Measurements from ENCODE around the gene GHSR.

Gene GHSR, protein sequence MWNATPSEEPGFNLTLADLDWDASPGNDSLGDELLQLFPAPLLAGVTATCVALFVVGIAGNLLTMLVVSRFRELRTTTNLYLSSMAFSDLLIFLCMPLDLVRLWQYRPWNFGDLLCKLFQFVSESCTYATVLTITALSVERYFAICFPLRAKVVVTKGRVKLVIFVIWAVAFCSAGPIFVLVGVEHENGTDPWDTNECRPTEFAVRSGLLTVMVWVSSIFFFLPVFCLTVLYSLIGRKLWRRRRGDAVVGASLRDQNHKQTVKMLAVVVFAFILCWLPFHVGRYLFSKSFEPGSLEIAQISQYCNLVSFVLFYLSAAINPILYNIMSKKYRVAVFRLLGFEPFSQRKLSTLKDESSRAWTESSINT

DNA sequence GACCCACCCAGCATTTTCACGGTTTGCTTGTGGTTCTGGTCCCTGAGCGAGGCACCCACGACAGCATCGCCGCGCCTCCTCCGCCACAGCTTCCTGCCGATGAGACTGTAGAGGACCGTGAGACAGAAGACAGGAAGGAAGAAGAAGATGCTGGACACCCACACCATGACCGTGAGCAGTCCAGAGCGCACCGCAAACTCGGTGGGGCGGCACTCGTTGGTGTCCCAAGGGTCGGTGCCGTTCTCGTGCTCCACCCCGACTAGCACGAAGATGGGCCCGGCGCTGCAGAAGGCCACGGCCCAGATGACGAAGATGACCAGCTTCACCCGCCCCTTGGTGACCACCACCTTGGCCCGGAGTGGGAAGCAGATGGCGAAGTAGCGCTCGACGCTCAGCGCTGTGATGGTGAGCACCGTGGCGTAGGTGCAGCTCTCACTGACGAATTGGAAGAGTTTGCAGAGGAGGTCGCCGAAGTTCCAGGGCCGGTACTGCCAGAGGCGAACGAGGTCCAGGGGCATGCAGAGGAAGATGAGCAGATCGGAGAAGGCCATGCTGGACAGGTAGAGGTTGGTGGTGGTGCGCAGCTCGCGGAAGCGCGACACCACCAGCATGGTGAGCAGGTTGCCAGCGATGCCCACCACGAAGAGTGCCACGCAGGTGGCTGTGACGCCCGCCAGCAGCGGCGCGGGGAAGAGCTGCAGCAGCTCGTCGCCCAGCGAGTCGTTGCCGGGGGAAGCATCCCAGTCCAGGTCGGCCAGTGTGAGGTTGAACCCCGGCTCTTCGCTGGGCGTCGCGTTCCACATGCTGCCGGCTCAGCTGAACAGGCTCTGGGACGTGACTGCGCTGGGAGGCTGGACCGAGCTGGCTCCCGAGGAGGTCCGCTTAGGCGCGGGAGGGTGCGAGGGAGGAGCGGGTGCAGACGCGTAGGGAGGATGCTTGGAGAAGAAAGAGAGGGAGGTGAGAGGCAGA lies at the start of gene GHSR:
TSS of gene GHSR (minus strand) at position 846 of the 969 bp plus-strand sequence. CDS start at position 803, 43 bp downstream.
- no peak for DNase-seq

DNA sequence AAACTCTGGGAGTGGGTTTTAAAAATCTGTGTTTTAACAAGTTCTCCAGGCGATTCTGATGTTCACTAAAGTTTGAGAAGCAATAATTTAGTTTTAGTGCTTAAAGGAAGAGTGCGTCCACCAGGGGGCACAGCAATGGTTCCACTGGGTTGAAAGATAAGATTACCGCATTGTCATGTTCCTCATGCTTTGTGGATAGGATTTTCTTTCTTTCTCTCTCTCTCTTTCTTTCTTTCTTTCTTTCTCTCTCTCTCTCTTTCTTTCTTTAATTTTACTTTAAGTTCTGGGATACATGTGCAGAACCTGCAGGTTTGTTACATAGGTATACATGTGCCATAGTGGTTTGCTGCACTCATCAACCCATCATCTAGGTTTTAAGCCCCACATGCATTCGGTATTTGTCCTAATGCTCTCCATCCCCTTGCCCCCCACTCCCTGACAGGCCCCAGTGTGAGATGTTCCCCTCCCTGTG lies 42.0 kb upstream of the GHSR start:
- peak; percentile 13 for DNase-seq

DNA sequence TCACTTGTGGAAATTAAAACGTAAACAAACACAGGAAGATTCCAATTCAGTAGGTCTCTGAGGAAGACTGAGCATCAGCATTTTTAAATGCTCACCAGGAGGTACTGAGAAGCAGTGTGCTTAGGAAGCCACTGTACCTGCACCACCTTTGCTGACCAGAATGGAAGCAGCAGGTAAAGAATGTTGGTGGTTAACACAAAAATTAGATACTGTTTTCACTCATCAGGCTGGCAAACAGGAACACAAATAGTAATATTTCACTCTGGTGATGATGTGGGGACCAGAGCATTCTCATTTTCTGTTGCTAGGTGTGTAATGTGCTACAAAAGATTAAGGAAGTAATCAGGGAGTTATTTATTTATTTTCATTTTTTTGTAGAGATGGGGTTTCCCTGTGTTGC lies 29.9 kb upstream of the GHSR start:
- DNase-seq: no peak

DNA sequence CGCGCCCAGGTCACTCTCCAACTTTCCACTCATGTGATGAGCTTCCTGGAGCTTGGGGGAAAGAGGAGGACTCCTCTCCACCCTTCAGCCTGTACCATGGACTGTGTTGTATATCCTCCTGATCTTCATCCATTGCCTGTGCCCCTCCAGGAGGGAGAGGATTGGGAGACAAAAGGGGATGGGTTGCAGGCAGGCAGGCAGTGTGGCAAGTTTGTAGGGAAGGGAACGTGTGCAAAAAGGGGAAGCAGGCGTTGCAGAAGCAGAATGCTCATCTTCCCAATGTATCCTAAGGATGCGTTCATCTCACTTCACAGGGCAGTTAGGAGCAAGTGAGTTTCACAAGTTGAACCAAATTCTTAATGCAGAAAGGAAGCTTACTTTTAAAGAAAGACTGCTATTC lies 28.1 kb upstream of the GHSR start:
- no peak for DNase-seq

DNA sequence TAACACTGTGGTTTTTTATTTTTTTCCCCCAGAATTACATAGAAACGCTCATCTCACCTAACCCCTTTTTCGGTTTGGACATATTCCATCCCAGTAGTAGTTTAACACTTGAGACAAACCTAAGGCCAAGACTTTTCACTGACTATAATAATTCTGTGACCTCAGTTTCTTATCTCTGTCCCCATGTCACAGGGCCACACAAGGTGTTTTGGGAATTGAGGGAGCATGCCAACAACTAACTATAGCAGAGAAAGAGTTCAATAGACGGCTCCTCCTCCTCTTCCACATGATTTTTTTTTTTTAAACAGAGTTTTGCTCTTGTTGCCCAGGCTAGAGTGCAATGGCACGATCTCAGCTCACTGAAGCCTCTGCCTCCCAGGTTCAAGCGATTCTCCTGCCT lies 27.4 kb upstream of the GHSR start:
- DNase-seq: no peak

DNA sequence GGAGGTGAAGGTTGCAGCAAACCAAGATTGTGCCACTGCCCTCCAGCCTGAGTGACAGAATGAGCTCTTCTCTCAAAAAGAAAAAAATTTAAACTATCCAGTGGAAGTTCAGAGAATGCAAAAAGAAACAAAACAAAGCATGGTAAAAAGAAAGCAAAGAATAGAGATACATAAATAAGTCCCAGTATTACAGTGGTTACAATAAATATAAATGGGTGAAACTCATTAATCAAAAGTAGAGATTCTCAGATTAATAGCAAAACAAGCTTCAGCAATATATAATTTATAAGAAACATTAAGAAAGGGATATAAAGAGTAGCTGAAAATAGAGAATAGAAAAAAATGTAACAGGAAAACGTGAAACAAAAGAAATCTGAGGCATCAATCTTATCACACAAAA lies 23.6 kb upstream of the GHSR start:
- DNase-seq: no peak

DNA sequence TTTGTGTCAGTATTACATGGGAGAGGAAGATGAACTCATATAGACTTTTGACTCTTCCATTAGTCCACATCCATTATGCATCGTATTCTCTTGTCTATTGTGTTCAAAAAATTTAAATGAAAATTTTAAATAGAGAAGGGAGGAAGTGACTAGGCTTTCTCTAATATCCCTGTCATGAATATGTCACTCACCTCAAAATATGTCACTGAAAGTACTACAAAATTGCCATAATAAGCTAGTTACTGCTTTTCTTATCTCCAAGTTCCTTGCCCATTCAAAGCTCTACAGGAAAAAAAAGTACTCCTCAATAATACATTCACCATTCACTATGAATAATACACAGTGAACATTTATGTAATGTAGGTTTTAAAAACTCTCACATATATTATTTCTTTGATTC lies 22.3 kb upstream of the GHSR start:
- DNase-seq: no peak

DNA sequence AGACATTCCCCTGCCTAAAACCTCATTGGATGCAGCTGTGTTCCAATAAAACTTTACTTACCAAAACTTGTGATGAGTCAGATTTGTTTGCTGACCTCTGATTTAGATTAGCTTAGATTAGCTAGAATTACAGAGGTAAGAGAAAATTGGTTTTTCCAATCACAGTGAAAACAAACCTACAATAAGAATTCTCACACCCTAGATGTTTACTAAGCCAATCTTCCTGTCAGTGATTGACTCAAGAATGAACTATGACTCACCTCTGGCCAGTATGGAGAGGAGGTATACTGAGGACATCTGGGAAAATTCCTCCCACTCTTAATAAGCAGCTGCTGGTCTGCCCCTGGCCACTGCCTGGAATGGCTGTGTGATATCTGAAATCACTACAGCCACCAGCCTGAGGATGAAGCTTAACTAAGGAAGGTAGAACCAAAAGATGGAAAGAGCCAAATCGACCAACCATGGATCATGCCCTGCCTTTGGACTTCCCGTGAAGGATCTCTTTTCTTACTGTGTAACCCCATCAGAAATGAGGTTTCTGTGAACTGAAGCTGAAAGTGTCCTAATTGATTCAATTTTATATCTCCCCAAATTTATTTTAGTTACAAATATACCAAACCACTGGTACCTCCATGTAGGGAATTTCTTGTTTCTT lies 19.0 kb upstream of the GHSR start:
- no peak for DNase-seq

DNA sequence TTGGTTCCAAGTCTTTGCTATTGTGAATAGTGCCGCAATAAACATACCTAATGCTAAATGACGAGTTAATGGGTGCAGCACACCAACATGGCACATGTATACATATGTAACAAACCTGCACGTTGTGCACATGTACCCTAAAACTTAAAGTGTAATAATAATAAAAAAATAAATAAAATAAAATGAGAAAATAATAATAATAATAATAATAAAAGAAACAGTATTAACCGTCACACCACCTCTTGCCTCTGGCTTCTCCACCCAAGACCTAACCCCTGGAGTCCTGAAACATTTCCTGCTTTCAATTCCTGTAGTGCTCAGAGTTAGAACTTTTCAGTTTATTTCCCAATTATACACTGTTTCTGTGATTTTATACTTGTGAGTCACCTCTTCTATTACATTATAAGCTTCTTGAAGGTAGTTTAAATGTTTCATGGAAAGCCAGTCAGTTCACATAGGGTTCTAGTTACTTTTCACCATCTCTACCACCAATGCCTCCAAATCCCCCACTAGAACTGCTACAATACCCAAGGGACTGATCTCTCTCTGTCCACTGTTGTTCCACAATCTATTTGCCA lies 18.4 kb upstream of the GHSR start:
- DNase-seq: no peak

DNA sequence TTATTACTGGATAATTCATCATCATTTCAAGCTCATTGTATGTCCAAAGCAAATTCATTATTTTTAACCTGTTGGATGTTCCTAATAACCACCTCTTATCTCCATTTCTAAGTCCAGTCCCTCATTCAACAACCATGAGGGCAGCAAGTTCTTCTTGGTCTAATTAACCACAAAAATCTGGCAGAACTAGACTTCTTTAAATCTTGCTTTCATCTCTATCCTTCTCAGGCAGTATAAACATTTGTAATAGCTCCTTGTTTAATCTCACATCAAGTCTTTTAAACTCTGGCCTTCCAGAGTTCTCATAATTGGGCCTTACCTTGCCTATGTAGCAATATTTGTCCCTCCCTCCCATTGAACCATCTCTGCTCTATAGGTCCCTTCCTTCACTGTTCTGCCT lies 17.0 kb upstream of the GHSR start:
- no peak for DNase-seq

DNA sequence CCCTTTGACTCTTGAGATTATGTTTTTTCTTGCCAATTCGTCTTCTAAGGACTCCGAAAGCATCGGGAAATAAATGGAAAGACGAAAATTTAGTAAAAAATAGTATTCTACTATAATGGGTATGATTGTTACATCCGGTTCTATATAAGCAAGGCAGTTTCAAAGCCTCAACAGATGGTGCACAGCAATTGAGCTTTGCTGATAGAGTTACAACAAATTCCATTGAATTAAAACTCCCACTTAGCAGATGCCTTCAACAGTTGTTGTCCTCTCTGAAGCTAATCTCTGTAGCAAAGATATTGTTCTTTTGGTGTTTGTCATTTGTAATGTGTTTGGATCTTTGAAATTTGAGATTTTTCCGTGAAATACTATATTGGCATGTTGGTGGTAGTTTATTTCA lies 16.1 kb upstream of the GHSR start:
- DNase-seq: no peak

DNA sequence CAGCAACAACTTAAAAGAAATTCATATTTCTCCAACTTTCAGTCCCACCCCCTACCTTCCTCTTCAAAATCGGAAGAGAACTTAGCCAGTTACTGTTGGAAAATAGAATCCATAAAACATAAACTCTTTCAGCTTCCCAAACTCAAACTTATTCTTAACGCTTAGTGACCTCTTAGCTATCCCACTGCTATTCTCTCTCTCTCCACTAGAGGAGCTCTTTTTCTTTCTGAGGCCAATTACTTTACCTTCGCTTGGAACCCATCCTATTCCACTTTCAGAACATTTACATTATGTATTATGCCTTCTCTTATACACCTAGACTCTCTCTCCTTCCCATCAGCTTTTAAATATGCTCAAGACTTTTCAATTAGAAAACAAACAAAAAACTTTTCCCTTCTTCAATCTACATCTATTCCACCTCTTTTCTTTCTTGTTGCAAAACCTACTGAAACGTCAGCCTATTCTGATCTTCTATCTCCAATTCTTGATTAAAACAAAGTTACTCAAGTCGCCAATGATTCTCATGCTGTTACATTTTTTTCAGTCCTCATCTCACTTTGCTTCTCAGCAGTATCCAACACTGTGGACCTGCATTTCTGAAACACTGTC lies 13.4 kb upstream of the GHSR start:
- DNase-seq: no peak

DNA sequence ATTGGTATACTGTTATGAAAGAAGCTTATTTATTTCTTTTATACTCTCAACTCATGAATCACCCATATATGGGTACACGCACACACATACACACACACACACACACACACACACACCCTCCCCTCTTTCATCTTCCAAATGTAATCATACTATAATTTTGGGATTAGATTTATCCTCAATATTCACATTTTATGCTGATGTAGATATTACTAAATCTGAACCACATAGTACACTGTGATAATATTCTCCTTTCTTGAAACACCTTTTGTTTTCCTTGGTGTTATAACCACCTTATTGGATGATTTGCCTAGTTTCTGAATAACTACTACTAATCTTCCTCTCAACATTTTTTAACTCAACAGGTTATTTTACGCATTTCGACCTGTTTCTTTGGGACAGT lies 8.1 kb upstream of the GHSR start:
- no peak for DNase-seq

DNA sequence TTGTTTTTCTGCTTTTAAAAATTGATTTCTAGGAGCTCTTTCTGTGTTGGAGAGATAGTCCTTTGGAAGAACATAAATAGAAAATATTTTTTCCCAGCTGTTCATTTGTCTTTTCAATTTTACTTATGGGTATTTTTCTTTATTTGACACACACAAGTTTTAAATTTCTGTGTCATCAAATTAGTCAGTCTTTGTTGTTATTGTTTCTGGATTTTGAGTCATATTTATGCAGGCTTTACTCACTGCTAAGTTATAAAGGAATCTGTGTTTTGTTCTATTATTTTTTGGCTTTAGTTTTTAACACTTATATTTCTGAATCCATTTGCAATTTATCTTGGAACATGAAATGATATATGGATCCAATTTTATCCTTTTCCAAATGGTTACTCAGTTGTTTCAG lies 5.9 kb upstream of the GHSR start:
- no peak for DNase-seq

DNA sequence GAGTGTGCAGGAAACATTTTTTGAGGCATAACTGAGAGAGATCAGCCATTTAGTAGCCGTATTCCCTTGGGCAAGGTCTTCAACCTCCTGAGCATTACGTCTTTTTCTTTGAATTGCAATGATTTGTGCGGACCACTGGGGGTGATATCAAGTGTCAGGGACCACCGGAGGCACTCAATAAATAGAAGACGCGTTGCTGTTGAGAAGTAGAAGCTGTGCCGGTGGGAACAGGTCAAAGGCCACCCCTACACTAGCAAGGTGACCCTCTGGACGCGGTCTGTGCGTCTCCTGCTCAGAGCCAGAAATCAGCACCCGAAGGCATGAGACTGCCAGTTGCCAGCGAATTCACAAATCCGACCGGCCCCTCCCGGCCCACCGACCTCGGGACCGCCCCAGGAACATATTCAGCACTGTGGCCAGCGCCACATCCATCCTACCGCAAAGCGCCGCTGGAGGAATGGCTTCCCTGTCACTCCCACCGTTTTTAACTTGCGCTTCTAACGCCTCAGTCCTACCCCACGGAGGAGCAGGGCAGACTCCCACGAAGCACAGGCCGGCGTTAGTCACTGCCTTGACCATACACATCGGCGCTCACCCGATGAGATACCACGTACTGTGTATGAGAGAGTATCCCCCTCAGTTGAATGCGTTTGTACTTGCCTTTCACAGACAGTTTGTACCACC lies 1.4 kb upstream of the GHSR start:
- DNase-seq: no peak

DNA sequence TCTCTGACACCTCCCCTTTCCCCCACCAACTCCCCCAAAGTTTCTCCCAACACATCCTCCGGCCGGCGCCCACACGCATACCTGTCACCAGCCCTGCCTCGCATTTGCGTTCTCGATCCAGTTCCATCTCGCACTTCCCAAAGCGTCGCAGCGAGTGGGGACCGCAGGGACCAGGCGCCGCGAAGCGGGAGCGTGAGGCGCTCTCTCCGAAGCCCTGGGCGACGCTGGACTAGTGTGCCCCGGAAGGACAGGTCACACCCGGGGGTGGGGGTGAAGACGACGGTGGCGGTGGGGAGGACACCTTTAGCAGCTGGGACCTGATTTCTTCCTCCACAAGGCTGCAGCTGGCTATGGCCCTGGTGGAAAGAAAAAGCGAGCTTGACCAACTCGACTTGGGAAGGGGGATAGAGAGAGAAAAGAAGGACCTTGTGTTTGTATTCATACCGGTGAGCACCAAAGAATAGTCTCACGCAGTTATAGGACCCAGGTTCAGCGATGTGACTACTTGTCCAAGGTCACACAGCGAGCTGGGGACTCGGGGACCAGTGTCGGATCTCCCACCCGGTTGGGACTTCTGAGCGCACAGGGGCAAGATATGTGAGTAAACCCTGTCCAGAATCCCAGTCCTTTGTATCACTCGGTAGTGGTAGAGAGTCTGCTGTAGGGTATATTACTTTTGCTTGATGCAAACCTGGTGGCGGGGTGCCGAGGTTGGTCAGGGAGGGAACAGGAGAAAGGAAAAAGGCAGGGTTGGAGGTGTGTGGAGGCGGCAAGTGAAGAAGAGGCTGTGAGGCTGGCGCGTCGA lies 607 bp upstream of the GHSR start:
- DNase-seq: no peak

DNA sequence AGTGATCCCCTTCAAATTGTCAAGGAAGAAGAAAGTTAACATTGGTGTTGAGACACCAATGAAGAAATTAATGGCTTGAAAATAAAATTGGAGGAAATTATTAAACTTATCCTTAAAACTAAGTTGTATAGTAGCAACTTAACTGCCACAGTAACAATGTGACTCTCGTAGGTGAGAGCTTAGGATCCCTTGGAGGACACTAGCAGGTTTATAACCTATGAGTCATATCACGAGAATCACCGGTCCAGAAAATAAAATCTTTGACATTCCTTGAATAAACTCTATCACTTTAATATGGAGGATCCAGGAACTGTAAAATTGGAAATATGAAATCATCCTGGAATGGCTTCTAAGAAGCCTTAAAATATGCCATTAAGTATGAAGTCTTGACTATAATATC lies 2.1 kb downstream of the GHSR start:
- no peak for DNase-seq

DNA sequence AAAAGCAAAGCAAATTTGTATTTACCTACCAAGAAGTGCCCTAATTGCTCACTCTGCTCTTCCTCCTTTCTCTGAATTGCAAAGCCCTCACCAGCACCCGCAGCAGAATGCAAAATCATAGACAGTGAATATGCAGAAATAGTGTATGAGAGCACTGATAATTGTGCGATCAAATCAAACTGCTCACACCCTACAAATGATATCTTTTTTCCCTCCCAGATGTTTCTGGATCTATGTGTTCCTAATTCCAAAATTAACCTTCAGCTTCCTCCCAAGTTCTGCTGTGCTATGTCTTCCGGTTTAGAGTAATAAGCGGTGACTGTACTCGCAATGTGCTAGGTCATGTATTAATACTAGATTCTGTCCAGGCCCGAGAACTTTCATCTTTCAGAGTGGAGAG lies 3.4 kb downstream of the GHSR start:
- no peak for DNase-seq

DNA sequence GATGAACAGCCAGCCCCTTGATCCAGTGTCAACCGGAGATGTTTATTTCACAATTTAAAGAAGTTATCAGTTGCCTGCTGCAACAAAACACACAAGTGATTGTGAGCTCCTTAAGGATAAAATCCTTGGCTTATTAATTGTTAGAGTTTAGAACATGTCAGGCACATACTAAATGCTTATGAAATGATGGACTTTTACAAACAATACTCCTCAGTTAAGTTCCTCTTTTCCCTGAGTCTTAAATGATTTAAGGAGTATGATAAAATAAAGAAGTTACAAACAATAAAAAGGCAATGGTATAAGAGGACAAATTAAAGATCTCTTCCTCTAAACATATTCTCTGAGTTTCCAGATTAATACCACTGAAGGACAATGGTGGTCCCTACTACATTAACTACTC lies 5.7 kb downstream of the GHSR start:
- DNase-seq: no peak

DNA sequence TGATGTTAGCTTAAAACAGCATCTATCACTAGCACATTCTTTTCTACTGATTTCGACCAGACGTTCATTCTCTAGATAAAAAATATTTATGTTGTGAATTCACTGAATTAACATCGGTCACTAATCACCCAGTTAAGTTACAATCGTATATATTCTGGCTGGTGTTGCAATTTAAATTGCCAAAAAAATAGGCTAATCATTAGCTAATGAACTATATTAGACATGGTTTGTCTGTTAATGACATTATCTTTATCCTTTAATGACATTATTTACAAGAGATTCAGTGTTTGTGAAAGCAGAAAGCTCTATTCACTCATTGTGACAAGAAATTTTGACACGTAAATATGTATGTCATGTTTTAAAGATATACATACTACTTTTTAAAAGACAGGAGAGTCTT lies 6.7 kb downstream of the GHSR start:
- no peak for DNase-seq

DNA sequence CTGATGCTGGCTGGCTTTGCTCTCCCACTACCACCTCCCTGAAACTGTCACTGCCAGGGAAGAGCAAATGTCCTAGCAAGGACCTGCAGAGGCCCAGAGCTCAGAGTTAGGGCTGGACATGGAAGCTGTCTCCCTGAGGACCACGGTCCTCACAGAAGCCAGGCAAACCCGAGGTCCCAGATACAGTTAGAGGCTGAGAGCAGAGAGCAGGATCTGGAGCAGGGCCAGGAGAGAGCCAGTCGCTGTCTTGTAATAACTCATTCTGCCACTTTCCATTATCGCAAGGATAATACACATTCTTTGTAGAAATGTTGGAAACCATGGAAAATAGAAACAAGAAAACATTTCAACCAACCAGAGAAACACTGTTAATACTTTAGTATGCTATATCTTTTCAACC lies 10.1 kb downstream of the GHSR start:
- DNase-seq: no peak
